IMR-90 (cell line): ENCODE measurements around the gene NALCN. TPM values are rescaled to one million over a fixed set of nuclear protein-coding genes. Genes with fewer than 3 reads are reported as not detected.

Experiments
- ATAC-seq: fragments of 200-7000 bp; cut with Tn5 transposase; 2 replicates; pipeline ENCODE4 v1.9.1; 2020; ENCODE audit warnings: low read depth, mild to moderate bottlenecking, moderate library complexity
- BruUV-seq: library from RNA; stranded (reverse); fragments of 400-500 nt; replicated peaks from 2 replicates; lab custom pipeline; 2021; lab: Mats Ljungman, UMichigan
- CTCF ChIA-PET: fragments of 300-600 bp; formaldehyde crosslinking; extraction: SDS; loops from one replicate; lab custom pipeline; 2021; ENCODE audit warnings: antibody characterized with exemption; lab: Yijun Ruan, JAX
- POLR2A ChIA-PET: fragments of 300-600 bp; sonication (Branson Sonifier 250); formaldehyde crosslinking; loops from one replicate; lab custom pipeline; 2022; ENCODE audit warnings: antibody characterized with exemption; ENCODE audit not compliant: unreplicated experiment; lab: Charles Lee
- DNase-seq: peaks from one replicate; pipeline ENCODE4 v3.0.0; 2013
- H2AFZ ChIP-seq: replicated peaks from 2 replicates; pipeline ENCODE3; 2013; ENCODE audit warnings: low read length, mild to moderate bottlenecking; ENCODE audit not compliant: poor library complexity
- H2AK5ac ChIP-seq: 2 replicates; pipeline ENCODE4 v1.6.1; 2013; ENCODE audit warnings: low read depth, low read length, inconsistent platforms
- H2AK9ac ChIP-seq: replicated peaks from 2 replicates; pipeline ENCODE3; 2013; ENCODE audit warnings: mild to moderate bottlenecking, low read depth, low read length, moderate library complexity; ENCODE audit not compliant: poor library complexity
- H2BK120ac ChIP-seq: 2 replicates; pipeline ENCODE4 v1.6.1; 2013; ENCODE audit warnings: low read depth, low read length, inconsistent platforms
- H2BK15ac ChIP-seq: 3 replicates; pipeline ENCODE4 v1.6.1; 2013; ENCODE audit warnings: low read depth, low read length, inconsistent platforms
- H2BK20ac ChIP-seq: 2 replicates; pipeline ENCODE4 v1.6.1; 2013; ENCODE audit warnings: low read depth, mild to moderate bottlenecking, inconsistent platforms, low read length, moderate library complexity
- H2BK5ac ChIP-seq: 2 replicates; pipeline ENCODE4 v1.6.1; 2013; ENCODE audit warnings: mild to moderate bottlenecking, low read depth, low read length, inconsistent platforms; ENCODE audit not compliant: poor library complexity, severe bottlenecking
- H3K14ac ChIP-seq: replicated peaks from 2 replicates; pipeline ENCODE4 v1.6.1; 2013; ENCODE audit warnings: low read depth, low read length, inconsistent platforms
- H3K18ac ChIP-seq: 2 replicates; pipeline ENCODE4 v1.6.1; 2013; ENCODE audit warnings: low read depth, low read length, control low read depth
- H3K23ac ChIP-seq: 2 replicates; pipeline ENCODE4 v1.6.1; 2013; ENCODE audit warnings: low read depth, low read length, inconsistent platforms
- H3K27ac ChIP-seq: 2 replicates; pipeline ENCODE4 v1.5.1; 2013; ENCODE audit warnings: mild to moderate bottlenecking, control low read depth, low read length; ENCODE audit not compliant: insufficient read depth
- H3K27me3 ChIP-seq: 2 replicates; pipeline ENCODE4 v1.6.1; 2013; ENCODE audit warnings: low read length; ENCODE audit not compliant: control insufficient read depth, insufficient read depth
- H3K36me3 ChIP-seq: 2 replicates; pipeline ENCODE4 v1.6.1; 2013; ENCODE audit warnings: low read length, mixed read lengths; ENCODE audit not compliant: control insufficient read depth, insufficient read depth
- H3K4ac ChIP-seq: 2 replicates; pipeline ENCODE4 v1.6.1; 2013; ENCODE audit warnings: low read depth, low read length, inconsistent platforms
- H3K4me1 ChIP-seq: 2 replicates; pipeline ENCODE4 v1.6.1; 2013; ENCODE audit warnings: low read length, mixed read lengths; ENCODE audit not compliant: control insufficient read depth, insufficient read depth
- H3K4me2 ChIP-seq: 2 replicates; pipeline ENCODE4 v1.6.1; 2013; ENCODE audit warnings: low read depth, mild to moderate bottlenecking, control low read depth, low read length, moderate library complexity
- H3K4me3 ChIP-seq: 2 replicates; pipeline ENCODE4 v1.5.1; 2013; ENCODE audit warnings: low read depth, mild to moderate bottlenecking, control low read depth, low read length, moderate library complexity; ENCODE audit not compliant: insufficient read depth
- H3K56ac ChIP-seq: 2 replicates; pipeline ENCODE4 v1.6.1; 2013; ENCODE audit warnings: low read length, inconsistent platforms; ENCODE audit not compliant: insufficient read depth; ENCODE audit errors: extremely low read depth
- H3K79me1 ChIP-seq, 2 experiments: 2 replicates each; pipeline ENCODE4 v1.6.1; 2013; ENCODE audit warnings: low read length in 2 of 2, inconsistent platforms in 1 of 2, low read depth in 1 of 2
- H3K9ac ChIP-seq: 2 replicates; pipeline ENCODE4 v1.6.1; 2013; ENCODE audit warnings: low read depth, low read length, control low read depth
- H3K9me1 ChIP-seq: 2 replicates; pipeline ENCODE4 v1.6.1; 2013; ENCODE audit warnings: low read length, inconsistent platforms; ENCODE audit not compliant: insufficient read depth
- H3K9me3 ChIP-seq: 2 replicates; pipeline ENCODE4 v1.6.1; 2013; ENCODE audit warnings: low read length; ENCODE audit not compliant: control insufficient read depth, insufficient read depth
- H4K20me1 ChIP-seq: 2 replicates; pipeline ENCODE4 v1.6.1; 2013; ENCODE audit warnings: low read length, inconsistent platforms; ENCODE audit not compliant: insufficient read depth
- H4K5ac ChIP-seq: 2 replicates; pipeline ENCODE4 v1.6.1; 2013; ENCODE audit warnings: mild to moderate bottlenecking, low read depth, low read length, control low read depth
- H4K8ac ChIP-seq, 2 experiments: 2 replicates each; pipeline ENCODE4 v1.6.1; 2013; ENCODE audit warnings: low read depth in 2 of 2, low read length in 2 of 2, control low read depth in 1 of 2, inconsistent platforms in 1 of 2
- H4K91ac ChIP-seq: 2 replicates; pipeline ENCODE4 v1.6.1; 2013; ENCODE audit warnings: low read depth, low read length, inconsistent platforms; ENCODE audit not compliant: insufficient read depth
- ELK1 ChIP-seq: fragments of 150-350 bp; IDR thresholded peaks from 2 replicates; pipeline ENCODE4 v1.6.1; 2016; ENCODE audit warnings: low read depth, mild to moderate bottlenecking, low read length, moderate library complexity, borderline replicate concordance
- FOS ChIP-seq: fragments of 150-350 bp; IDR thresholded peaks from 2 replicates; pipeline ENCODE4 v1.6.1; 2016; ENCODE audit warnings: low read depth, low read length
- MAZ ChIP-seq: IDR thresholded peaks from 2 replicates; pipeline ENCODE4 v1.6.1; 2012; ENCODE audit warnings: low read depth, mild to moderate bottlenecking, low read length, improper control_type of control experiment, moderate library complexity, borderline replicate concordance
- NFE2L2 ChIP-seq: fragments of 150-350 bp; IDR thresholded peaks from 2 replicates; pipeline ENCODE4 v1.6.1; 2016; ENCODE audit warnings: low read depth, mild to moderate bottlenecking, low read length
- POLR2A ChIP-seq: IDR thresholded peaks from 2 replicates; pipeline ENCODE4 v1.6.1; 2012; ENCODE audit warnings: mild to moderate bottlenecking, low read depth, low read length
- RAD21 ChIP-seq: IDR thresholded peaks from 2 replicates; pipeline ENCODE4 v1.6.1; 2012; ENCODE audit warnings: low read length, improper control_type of control experiment
- RFX5 ChIP-seq: IDR thresholded peaks from 2 replicates; pipeline ENCODE4 v1.8.0; 2012; ENCODE audit warnings: low read depth, mild to moderate bottlenecking, low read length, moderate library complexity
- USF2 ChIP-seq: fragments of 150-350 bp; IDR thresholded peaks from 2 replicates; pipeline ENCODE4 v1.6.1; 2017; ENCODE audit warnings: mild to moderate bottlenecking, antibody characterized with exemption, low read length, low read depth
- dilution Hi-C: fragments of 300-500 bp; cut with HindIII; formaldehyde crosslinking; loops from one replicate; pipeline ENCODE4 v1.14.3; 2018; ENCODE audit warnings: low sequenced_read_pairs; ENCODE audit not compliant: unreplicated experiment
- in situ Hi-C: fragments of 300-500 bp; cut with MboI; formaldehyde crosslinking; loops from 3 replicates; pipeline ENCODE4 v1.14.3; 2019; ENCODE audit warnings: low sequenced_read_pairs, inconsistent platforms, mixed read lengths
- intact Hi-C: fragments of 100-400 bp; cut with micrococcal nuclease; formaldehyde crosslinking; loops from 2 replicates; pipeline ENCODE4 v1.10.0; 2022
- polyA plus RNA-seq, 3 experiments: library from polyadenylated mRNA; depleted of rRNA; stranded (reverse); fragments of >200 nt; gene quantifications; 2 replicates each; pipeline ENCODE4 v1.2.3, GENCODE V29; 2012; ENCODE audit warnings: low replicate concordance in 1 of 3
- total RNA-seq: library from RNA; depleted of rRNA; stranded (reverse); fragments of >200 nt; gene quantifications from 2 replicates; pipeline ENCODE4 v1.2.3, GENCODE V29; 2012

The NALCN gene
- total and polyA plus RNA-seq, 2 of the 4 experiments (the other 2 are of a cell fraction), result 2.9 to 4.8 TPM

- TF ChIP-seq POLR2A (no peak), MAZ (no peak)
Measured at GRCh38 chr13:101452519-101453485, 36.5 kb upstream of the NALCN start, which contains the start of gene ITGBL1 (continued).

- H3K56ac ChIP-seq, result no peak overlapping the region
- H3K4me1 ChIP-seq, result peaks cover 33% of the 10 kb centered on the region
- peak overlapping the region; percentile 84; the same call in 1 of the 2 replicates for H3K4ac ChIP-seq
- dilution Hi-C loops (no loop called here), in situ Hi-C loops (no loop called here), intact Hi-C loops (loop anchor here (2.0 to 10.0 kb wide), 3 partner anchors 34 to 833 kb away; partner anchors contain the start of gene NALCN)
- peak overlapping the region; percentile 2 to 58; a peak in 3 of 4 replicates for H4K8ac ChIP-seq
- 0 out of 2 replicates have a peak overlapping the region, but pooled peaks have one; percentile 4 for H3K23ac ChIP-seq
- 0 out of 3 replicates have a peak overlapping the region, but pooled peaks have one; percentile 52 for H2BK15ac ChIP-seq
- no peak overlapping the region for H2AK5ac ChIP-seq
- H3K36me3 ChIP-seq, result no peaks in the 10 kb centered on the region
- no peak overlapping the region for H3K9ac ChIP-seq
- ChIA-PET POLR2A (no interaction called here), CTCF (interaction anchor here (1.3 to 1.8 kb wide), 3 partner anchors 296 to 306 kb away, joined by 5 to 8 read pairs (median 6); no protein-coding TSS in a partner anchor)
- BruUV-seq, result no TSS peak
- H3K4me2 ChIP-seq, result no peak overlapping the region
- no peaks in the 10 kb centered on the region for H3K9me3 ChIP-seq
- ATAC-seq, result no peak
- H2BK20ac ChIP-seq, result peak overlapping the region; percentile 98
- 0 out of 2 replicates have a peak overlapping the region, but pooled peaks have one; percentile 5 for H3K14ac ChIP-seq
- no peaks in the 10 kb centered on the region for H3K27me3 ChIP-seq
- no peak overlapping the region for H3K4me3 ChIP-seq
- no peak overlapping the region for H2AFZ ChIP-seq
- H3K79me1 ChIP-seq, result no peaks in the 10 kb centered on the region
- peaks cover 11% of the 10 kb centered on the region for H3K9me1 ChIP-seq
- H2BK5ac ChIP-seq, result peak overlapping the region; percentile 82
- peak overlapping the region; percentile 12; the same call in 1 of the 2 replicates for H4K91ac ChIP-seq
- no peak for TF ChIP-seq RFX5
- no peak for TF ChIP-seq MAZ
- no peak for TF ChIP-seq FOS
- TF ChIP-seq ELK1, result no peak
- no peak for TF ChIP-seq USF2
- no peak for TF ChIP-seq RAD21
- TF ChIP-seq NFE2L2, result no peak
- H3K18ac ChIP-seq, result peak overlapping the region; percentile 66; the same call in 1 of the 2 replicates
- no peak overlapping the region for H2AK9ac ChIP-seq
- H4K20me1 ChIP-seq, result no peaks in the 10 kb centered on the region
- H4K5ac ChIP-seq, result no peak overlapping the region; the same call in 1 of the 2 replicates
- H3K27ac ChIP-seq, result no peak overlapping the region
- DNase-seq, result no peak
- H2BK120ac ChIP-seq, result peak overlapping the region; percentile 85
Measured at GRCh38 chr13:101451641-101452040, 35.3 kb upstream of the NALCN start.
